Measurements from ENCODE around the gene RYR2.

RYR2 gene

GRCh38 chr1:237300642-237301041 lies 258.7 kb downstream of the RYR2 start:
- Histone ChIP-seq H3K4me1 (ENCODE audit: control insufficient read depth, insufficient read depth, low read length) (no peaks in the 10 kb centered on the region), H3K27ac (ENCODE audit: insufficient read depth, low read depth, low read length, poor library complexity, severe bottlenecking) (no peak overlapping the region), H3K27me3 (ENCODE audit: control insufficient read depth, insufficient read depth, low read length, poor library complexity, severe bottlenecking) (no peaks in the 10 kb centered on the region), H3K36me3 (ENCODE audit: control insufficient read depth, insufficient read depth, low read length) (no peaks in the 10 kb centered on the region), H3K4me3 (ENCODE audit: insufficient read depth, low read depth, low read length) (no peak overlapping the region), H3K9me3 (ENCODE audit: control insufficient read depth, low read length) (no peaks in the 10 kb centered on the region)
- WGBS, 2 experiments = 93 to 94% methylated on average over 6 to 7 of the region's 7 CpGs

GRCh38 chr1:237303929-237304328 lies 261.9 kb downstream of the RYR2 start:
- no CpG with 5 or more reads among the region's 1 CpG for WGBS, 2 experiments
- Histone ChIP-seq H3K4me3 (ENCODE audit: insufficient read depth, low read depth, low read length) (no peak overlapping the region), H3K4me1 (ENCODE audit: control insufficient read depth, insufficient read depth, low read length) (no peaks in the 10 kb centered on the region), H3K9me3 (ENCODE audit: control insufficient read depth, low read length) (no peaks in the 10 kb centered on the region), H3K27ac (ENCODE audit: insufficient read depth, low read depth, low read length, poor library complexity, severe bottlenecking) (no peak overlapping the region), H3K27me3 (ENCODE audit: control insufficient read depth, insufficient read depth, low read length, poor library complexity, severe bottlenecking) (no peaks in the 10 kb centered on the region), H3K36me3 (ENCODE audit: control insufficient read depth, insufficient read depth, low read length) (no peaks in the 10 kb centered on the region)

GRCh38 chr1:237306726-237307125 lies 264.7 kb downstream of the RYR2 start:
- H3K27me3 ChIP-seq (ENCODE audit: control insufficient read depth, insufficient read depth, low read length, poor library complexity, severe bottlenecking) = no peaks in the 10 kb centered on the region
- H3K36me3 ChIP-seq (ENCODE audit: control insufficient read depth, insufficient read depth, low read length) = no peaks in the 10 kb centered on the region
- WGBS, 2 experiments = 95 to 97% methylated on average over 7 to 8 of the region's 8 CpGs
- no peak overlapping the region for H3K4me3 ChIP-seq (ENCODE audit: insufficient read depth, low read depth, low read length)
- no peaks in the 10 kb centered on the region for H3K4me1 ChIP-seq (ENCODE audit: control insufficient read depth, insufficient read depth, low read length)
- H3K9me3 ChIP-seq (ENCODE audit: control insufficient read depth, low read length) = no peaks in the 10 kb centered on the region
- no peak overlapping the region for H3K27ac ChIP-seq (ENCODE audit: insufficient read depth, low read depth, low read length, poor library complexity, severe bottlenecking)

- Histone ChIP-seq H3K36me3 (ENCODE audit: control insufficient read depth, insufficient read depth, low read length) (no peaks in the 10 kb centered on the region), H3K27ac (ENCODE audit: insufficient read depth, low read depth, low read length, poor library complexity, severe bottlenecking) (no peak overlapping the region), H3K9me3 (ENCODE audit: control insufficient read depth, low read length) (no peaks in the 10 kb centered on the region), H3K4me3 (ENCODE audit: insufficient read depth, low read depth, low read length) (no peak overlapping the region), H3K27me3 (ENCODE audit: control insufficient read depth, insufficient read depth, low read length, poor library complexity, severe bottlenecking) (no peaks in the 10 kb centered on the region), H3K4me1 (ENCODE audit: control insufficient read depth, insufficient read depth, low read length) (no peaks in the 10 kb centered on the region)
- 86 to 89% methylated on average over 32 of the region's 32 CpGs for WGBS, 2 experiments
These were observed 267.7 kb downstream of the RYR2 start for GRCh38 chr1:237309595-237310118.

- Histone ChIP-seq H3K4me1 (ENCODE audit: control insufficient read depth, insufficient read depth, low read length) (no peaks in the 10 kb centered on the region), H3K9me3 (ENCODE audit: control insufficient read depth, low read length) (no peaks in the 10 kb centered on the region), H3K36me3 (ENCODE audit: control insufficient read depth, insufficient read depth, low read length) (no peaks in the 10 kb centered on the region), H3K27ac (ENCODE audit: insufficient read depth, low read depth, low read length, poor library complexity, severe bottlenecking) (no peak overlapping the region), H3K27me3 (ENCODE audit: control insufficient read depth, insufficient read depth, low read length, poor library complexity, severe bottlenecking) (no peaks in the 10 kb centered on the region), H3K4me3 (ENCODE audit: insufficient read depth, low read depth, low read length) (no peak overlapping the region)
- WGBS, 2 experiments = 93 to 94% methylated on average over 4 of the region's 4 CpGs
These were observed 274.4 kb downstream of the RYR2 start for GRCh38 chr1:237316352-237316751.

GRCh38 chr1:237318748-237319147 lies 276.8 kb downstream of the RYR2 start:
- H3K9me3 ChIP-seq (ENCODE audit: control insufficient read depth, low read length) = no peaks in the 10 kb centered on the region
- H3K27ac ChIP-seq (ENCODE audit: insufficient read depth, low read depth, low read length, poor library complexity, severe bottlenecking) = no peak overlapping the region
- H3K27me3 ChIP-seq (ENCODE audit: control insufficient read depth, insufficient read depth, low read length, poor library complexity, severe bottlenecking) = no peaks in the 10 kb centered on the region
- H3K4me1 ChIP-seq (ENCODE audit: control insufficient read depth, insufficient read depth, low read length) = no peaks in the 10 kb centered on the region
- no peaks in the 10 kb centered on the region for H3K36me3 ChIP-seq (ENCODE audit: control insufficient read depth, insufficient read depth, low read length)
- WGBS, 2 experiments = 97 to 100% methylated on average over 3 of the region's 3 CpGs
- H3K4me3 ChIP-seq (ENCODE audit: insufficient read depth, low read depth, low read length) = no peak overlapping the region

GRCh38 chr1:237320890-237321289 lies 278.9 kb downstream of the RYR2 start:
- Histone ChIP-seq H3K27me3 (ENCODE audit: control insufficient read depth, insufficient read depth, low read length, poor library complexity, severe bottlenecking) (no peaks in the 10 kb centered on the region), H3K36me3 (ENCODE audit: control insufficient read depth, insufficient read depth, low read length) (no peaks in the 10 kb centered on the region), H3K27ac (ENCODE audit: insufficient read depth, low read depth, low read length, poor library complexity, severe bottlenecking) (no peak overlapping the region), H3K9me3 (ENCODE audit: control insufficient read depth, low read length) (no peaks in the 10 kb centered on the region), H3K4me3 (ENCODE audit: insufficient read depth, low read depth, low read length) (no peak overlapping the region), H3K4me1 (ENCODE audit: control insufficient read depth, insufficient read depth, low read length) (no peaks in the 10 kb centered on the region)

GRCh38 chr1:237324226-237324625 lies 282.2 kb downstream of the RYR2 start:
- H3K27me3 ChIP-seq (ENCODE audit: control insufficient read depth, insufficient read depth, low read length, poor library complexity, severe bottlenecking) = no peaks in the 10 kb centered on the region
- no peaks in the 10 kb centered on the region for H3K4me1 ChIP-seq (ENCODE audit: control insufficient read depth, insufficient read depth, low read length)
- no peaks in the 10 kb centered on the region for H3K9me3 ChIP-seq (ENCODE audit: control insufficient read depth, low read length)
- H3K27ac ChIP-seq (ENCODE audit: insufficient read depth, low read depth, low read length, poor library complexity, severe bottlenecking) = no peak overlapping the region
- H3K4me3 ChIP-seq (ENCODE audit: insufficient read depth, low read depth, low read length) = no peak overlapping the region
- WGBS, 2 experiments = 94 to 97% methylated on average over 3 of the region's 3 CpGs
- no peaks in the 10 kb centered on the region for H3K36me3 ChIP-seq (ENCODE audit: control insufficient read depth, insufficient read depth, low read length)

- H3K27ac ChIP-seq (ENCODE audit: insufficient read depth, low read depth, low read length, poor library complexity, severe bottlenecking) = no peak overlapping the region
- no peak overlapping the region for H3K4me3 ChIP-seq (ENCODE audit: insufficient read depth, low read depth, low read length)
- H3K9me3 ChIP-seq (ENCODE audit: control insufficient read depth, low read length) = no peaks in the 10 kb centered on the region
- H3K27me3 ChIP-seq (ENCODE audit: control insufficient read depth, insufficient read depth, low read length, poor library complexity, severe bottlenecking) = no peaks in the 10 kb centered on the region
- WGBS, 2 experiments = 80 to 89% methylated on average over 3 of the region's 3 CpGs
- no peaks in the 10 kb centered on the region for H3K36me3 ChIP-seq (ENCODE audit: control insufficient read depth, insufficient read depth, low read length)
- H3K4me1 ChIP-seq (ENCODE audit: control insufficient read depth, insufficient read depth, low read length) = no peaks in the 10 kb centered on the region
These were observed 285.1 kb downstream of the RYR2 start for GRCh38 chr1:237327061-237327460.

GRCh38 chr1:237340892-237341291 lies 298.9 kb downstream of the RYR2 start:
- WGBS, 2 experiments = 94 to 100% methylated on average over 2 to 3 of the region's 3 CpGs
- no peaks in the 10 kb centered on the region for H3K27me3 ChIP-seq (ENCODE audit: control insufficient read depth, insufficient read depth, low read length, poor library complexity, severe bottlenecking)
- no peak overlapping the region for H3K4me3 ChIP-seq (ENCODE audit: insufficient read depth, low read depth, low read length)
- no peaks in the 10 kb centered on the region for H3K9me3 ChIP-seq (ENCODE audit: control insufficient read depth, low read length)
- no peak overlapping the region for H3K27ac ChIP-seq (ENCODE audit: insufficient read depth, low read depth, low read length, poor library complexity, severe bottlenecking)
- H3K36me3 ChIP-seq (ENCODE audit: control insufficient read depth, insufficient read depth, low read length) = no peaks in the 10 kb centered on the region
- no peaks in the 10 kb centered on the region for H3K4me1 ChIP-seq (ENCODE audit: control insufficient read depth, insufficient read depth, low read length)

- Histone ChIP-seq H3K36me3 (ENCODE audit: control insufficient read depth, insufficient read depth, low read length) (no peaks in the 10 kb centered on the region), H3K4me1 (ENCODE audit: control insufficient read depth, insufficient read depth, low read length) (no peaks in the 10 kb centered on the region), H3K4me3 (ENCODE audit: insufficient read depth, low read depth, low read length) (no peak overlapping the region), H3K9me3 (ENCODE audit: control insufficient read depth, low read length) (no peaks in the 10 kb centered on the region), H3K27me3 (ENCODE audit: control insufficient read depth, insufficient read depth, low read length, poor library complexity, severe bottlenecking) (no peaks in the 10 kb centered on the region), H3K27ac (ENCODE audit: insufficient read depth, low read depth, low read length, poor library complexity, severe bottlenecking) (no peak overlapping the region)
- WGBS, 2 experiments = 68 to 76% methylated on average over 2 to 3 of the region's 3 CpGs
These were observed 299.4 kb downstream of the RYR2 start for GRCh38 chr1:237341391-237341790.
